Measurements from ENCODE around the gene ICAM1. TPM values are rescaled to one million over a fixed set of nuclear protein-coding genes. Genes with fewer than 3 reads are reported as not detected.

Gene ICAM1
- total and polyA plus RNA-seq, 2 of the 13 experiments (the other 11 are each of a cell fraction or from before 2014, with no cell fraction given): 37.9 to 98.4 TPM

DNA sequence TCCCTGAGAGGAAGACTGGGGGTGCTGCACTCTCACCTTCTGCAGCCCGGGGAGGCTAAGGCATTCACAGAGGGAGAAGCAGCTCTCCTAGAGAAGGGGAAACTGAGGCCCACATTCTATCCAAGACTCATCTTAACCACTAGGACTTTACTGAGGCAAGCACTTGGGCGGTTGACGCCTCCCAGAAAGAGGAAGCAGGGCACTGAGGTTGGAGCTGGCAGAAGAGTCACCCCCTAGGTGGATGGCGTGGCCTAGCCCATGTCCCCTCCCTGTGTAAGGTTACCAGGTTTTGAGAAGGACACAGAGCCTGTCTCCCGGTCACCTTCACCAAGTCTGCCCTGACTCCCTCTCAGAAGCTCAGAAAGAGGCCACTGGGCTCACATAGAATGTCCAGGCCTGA lies 42.5 kb upstream of the ICAM1 start:
- TF ChIP-seq THYN1 (CRISPR knock-in tag; IDR thresholded peaks at IDR 0.05; ENCODE audit: borderline replicate concordance, low read depth): no peak
- no peak for TF ChIP-seq NFIB (CRISPR knock-in tag; IDR thresholded peaks at IDR 0.05; ENCODE audit: borderline replicate concordance)
- no peak for TF ChIP-seq TEAD2 (CRISPR knock-in tag; IDR thresholded peaks at IDR 0.05)
- TF ChIP-seq, protein P1, sequence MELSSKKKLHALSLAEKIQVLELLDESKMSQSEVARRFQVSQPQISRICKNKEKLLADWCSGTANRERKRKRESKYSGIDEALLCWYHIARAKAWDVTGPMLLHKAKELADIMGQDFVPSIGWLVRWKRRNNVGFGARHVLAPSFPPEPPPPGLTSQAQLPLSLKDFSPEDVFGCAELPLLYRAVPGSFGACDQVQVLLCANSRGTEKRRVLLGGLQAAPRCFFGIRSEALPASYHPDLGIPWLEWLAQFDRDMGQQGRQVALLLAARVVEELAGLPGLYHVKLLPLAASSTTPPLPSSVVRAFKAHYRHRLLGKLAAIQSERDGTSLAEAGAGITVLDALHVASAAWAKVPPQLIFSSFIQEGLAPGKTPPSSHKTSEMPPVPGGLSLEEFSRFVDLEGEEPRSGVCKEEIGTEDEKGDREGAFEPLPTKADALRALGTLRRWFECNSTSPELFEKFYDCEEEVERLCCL (CRISPR knock-in tag; IDR thresholded peaks at IDR 0.05; ENCODE audit: borderline replicate concordance): no peak
- TF ChIP-seq, protein P2, sequence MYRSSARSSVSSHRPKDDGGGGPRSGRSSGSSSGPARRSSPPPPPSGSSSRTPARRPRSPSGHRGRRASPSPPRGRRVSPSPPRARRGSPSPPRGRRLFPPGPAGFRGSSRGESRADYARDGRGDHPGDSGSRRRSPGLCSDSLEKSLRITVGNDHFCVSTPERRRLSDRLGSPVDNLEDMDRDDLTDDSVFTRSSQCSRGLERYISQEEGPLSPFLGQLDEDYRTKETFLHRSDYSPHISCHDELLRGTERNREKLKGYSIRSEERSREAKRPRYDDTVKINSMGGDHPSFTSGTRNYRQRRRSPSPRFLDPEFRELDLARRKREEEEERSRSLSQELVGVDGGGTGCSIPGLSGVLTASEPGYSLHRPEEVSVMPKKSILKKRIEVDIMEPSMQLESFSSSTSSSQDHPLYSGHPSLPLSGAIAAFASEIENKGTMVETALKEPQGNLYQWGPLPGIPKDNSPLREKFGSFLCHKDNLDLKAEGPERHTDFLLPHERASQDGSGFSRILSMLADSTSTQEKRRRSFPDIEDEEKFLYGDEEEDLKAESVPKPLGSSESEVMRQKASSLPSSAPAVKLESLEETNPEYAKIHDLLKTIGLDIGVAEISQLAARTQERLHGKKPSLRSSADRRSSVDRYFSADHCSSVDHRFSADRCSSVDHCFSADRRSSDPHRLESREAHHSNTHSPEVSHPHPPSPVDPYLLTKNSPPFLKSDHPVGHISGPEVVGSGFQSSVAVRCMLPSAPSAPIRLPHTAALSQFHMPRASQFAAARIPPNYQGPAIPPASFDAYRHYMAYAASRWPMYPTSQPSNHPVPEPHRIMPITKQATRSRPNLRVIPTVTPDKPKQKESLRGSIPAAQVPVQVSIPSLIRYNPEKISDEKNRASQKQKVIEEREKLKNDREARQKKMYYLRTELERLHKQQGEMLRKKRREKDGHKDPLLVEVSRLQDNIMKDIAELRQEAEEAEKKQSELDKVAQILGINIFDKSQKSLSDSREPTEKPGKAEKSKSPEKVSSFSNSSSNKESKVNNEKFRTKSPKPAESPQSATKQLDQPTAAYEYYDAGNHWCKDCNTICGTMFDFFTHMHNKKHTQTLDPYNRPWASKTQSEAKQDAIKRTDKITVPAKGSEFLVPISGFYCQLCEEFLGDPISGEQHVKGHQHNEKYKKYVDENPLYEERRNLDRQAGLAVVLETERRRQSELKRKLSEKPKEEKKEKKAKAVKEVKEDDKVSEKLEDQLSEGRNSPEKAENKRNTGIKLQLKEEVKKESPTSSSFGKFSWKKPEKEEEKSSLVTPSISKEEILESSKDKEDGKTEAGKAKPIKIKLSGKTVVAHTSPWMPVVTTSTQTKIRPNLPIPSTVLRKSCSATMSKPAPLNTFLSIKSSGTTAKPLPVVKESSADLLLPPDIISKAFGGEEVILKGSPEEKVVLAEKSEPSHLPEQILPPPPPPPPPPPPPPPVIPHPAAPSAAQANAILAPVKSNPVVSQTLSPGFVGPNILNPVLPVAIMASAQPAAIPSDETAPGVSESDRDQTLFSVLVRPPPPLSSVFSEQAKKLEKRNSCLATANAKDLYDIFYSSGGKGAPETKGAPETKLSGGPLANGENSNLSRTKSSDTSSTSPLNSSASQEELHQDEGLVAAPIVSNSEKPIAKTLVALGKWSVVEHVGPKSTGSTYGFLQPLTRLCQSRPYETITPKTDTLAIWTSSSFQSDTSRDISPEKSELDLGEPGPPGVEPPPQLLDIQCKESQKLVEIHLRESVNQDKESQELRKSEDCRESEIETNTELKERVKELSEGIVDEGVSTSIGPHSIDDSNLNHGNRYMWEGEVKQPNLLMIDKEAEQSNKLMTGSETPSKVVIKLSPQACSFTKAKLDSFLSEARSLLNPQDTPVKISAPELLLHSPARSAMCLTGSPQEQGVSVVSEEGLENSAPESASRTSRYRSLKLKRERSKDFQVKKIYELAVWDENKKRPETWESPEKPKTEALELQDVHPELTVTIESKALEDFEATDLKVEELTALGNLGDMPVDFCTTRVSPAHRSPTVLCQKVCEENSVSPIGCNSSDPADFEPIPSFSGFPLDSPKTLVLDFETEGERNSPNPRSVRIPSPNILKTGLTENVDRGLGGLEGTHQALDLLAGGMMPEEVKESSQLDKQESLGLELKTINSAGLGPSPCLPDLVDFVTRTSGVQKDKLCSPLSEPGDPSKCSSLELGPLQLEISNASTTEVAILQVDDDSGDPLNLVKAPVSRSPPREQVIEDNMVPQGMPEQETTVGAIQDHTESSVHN (CRISPR knock-in tag; IDR thresholded peaks at IDR 0.05): no peak
- TF ChIP-seq ZNF782 (CRISPR knock-in tag; IDR thresholded peaks at IDR 0.05; ENCODE audit: borderline replicate concordance): no peak
- no peak for TF ChIP-seq TCF12 (IDR thresholded peaks at IDR 0.05)
- no peak for TF ChIP-seq TCF12 (CRISPR knock-in tag; IDR thresholded peaks at IDR 0.05)
- TF ChIP-seq MEIS2 (CRISPR knock-in tag; IDR thresholded peaks at IDR 0.05): no peak
- H3K4me1 ChIP-seq (ENCODE audit: insufficient read depth, low read length): peaks cover 21% of the 10 kb centered on the region
- no peaks in the 10 kb centered on the region for H3K9me3 ChIP-seq (ENCODE audit: low read length)
- no peak overlapping the region for H3K4me3 ChIP-seq (replicated peaks in 1 of 3; ENCODE audit: insufficient read depth in 1 of 3, low read depth in 2 of 3, low read length in 3 of 3)
- no peak overlapping the region for H3K27ac ChIP-seq (ENCODE audit: extremely low read length, insufficient read depth, low read length)
- H3K27me3 ChIP-seq (ENCODE audit: control insufficient read depth in 1 of 2, insufficient read depth in 2 of 2, low read length in 2 of 2): peaks cover 2 to 11% of the 10 kb centered on the region in 2 experiments; a peak in 4 of 5 replicates
- no peaks in the 10 kb centered on the region for H3K79me2 ChIP-seq (ENCODE audit: insufficient read depth, low read length)
- ATAC-seq: no peak
- no TSS peak for BruUV-seq (replicated peaks)
- DNase-seq (ENCODE audit: low spot score): no peak
- no peaks in the 10 kb centered on the region for H4K20me1 ChIP-seq (ENCODE audit: insufficient read depth, low read length)
- H3K36me3 ChIP-seq (replicated peaks in 1 of 2; ENCODE audit: control insufficient read depth in 1 of 2, insufficient read depth in 2 of 2, low read length in 2 of 2): no peaks in the 10 kb centered on the region
- intact Hi-C loops (cut with micrococcal nuclease; ENCODE audit: unreplicated experiment): no loop called here
- in situ Hi-C loops (cut with HindIII; ENCODE audit: extremely low pct_ligation_motif_present, low pct_unique_long_range_greater_than_20kb): no loop called here
- H3K4me2 ChIP-seq (ENCODE audit: low read depth, low read length): no peak overlapping the region
- no peak overlapping the region for H2AFZ ChIP-seq (ENCODE audit: low read length)
- ChIA-PET POLR2A (interaction anchor here (0.6 kb wide), 1 partner anchor 11 kb away, joined by 3 read pairs; no protein-coding TSS in a partner anchor), CTCF (ENCODE audit: low intra/inter-chr PET ratio, low total read pairs) (interaction anchor here (3.9 kb wide), 1 partner anchor 22 kb away, joined by 33 read pairs; no protein-coding TSS in a partner anchor)
- H3K9ac ChIP-seq (ENCODE audit: insufficient read depth, low read depth, low read length): no peak overlapping the region
- 69% methylated on average over 5 of the region's 5 CpGs for WGBS (ENCODE audit: low lambda C conversion rate)
- no peak for FAIRE-seq

Measured in HepG2 (cell line).